GM23248 (cell line): Measurements from ENCODE around the gene CX3CL1.

Experiments used
- EZH2 ChIP-seq: fragments of 200-600 bp; sonication (generic); IDR thresholded peaks from 2 replicates; pipeline ENCODE4 v1.6.1; 2018; ENCODE audit warnings: antibody characterized with exemption, mild to moderate bottlenecking; ENCODE audit not compliant: insufficient read depth, poor library complexity, severe bottlenecking
- EZH2phosphoT487 ChIP-seq: fragments of 200-600 bp; sonication (generic); IDR thresholded peaks from 2 replicates; pipeline ENCODE4 v1.6.1; 2018; ENCODE audit warnings: antibody characterized with exemption, moderate library complexity, mild to moderate bottlenecking, low read depth; ENCODE audit not compliant: insufficient read depth

DNA sequence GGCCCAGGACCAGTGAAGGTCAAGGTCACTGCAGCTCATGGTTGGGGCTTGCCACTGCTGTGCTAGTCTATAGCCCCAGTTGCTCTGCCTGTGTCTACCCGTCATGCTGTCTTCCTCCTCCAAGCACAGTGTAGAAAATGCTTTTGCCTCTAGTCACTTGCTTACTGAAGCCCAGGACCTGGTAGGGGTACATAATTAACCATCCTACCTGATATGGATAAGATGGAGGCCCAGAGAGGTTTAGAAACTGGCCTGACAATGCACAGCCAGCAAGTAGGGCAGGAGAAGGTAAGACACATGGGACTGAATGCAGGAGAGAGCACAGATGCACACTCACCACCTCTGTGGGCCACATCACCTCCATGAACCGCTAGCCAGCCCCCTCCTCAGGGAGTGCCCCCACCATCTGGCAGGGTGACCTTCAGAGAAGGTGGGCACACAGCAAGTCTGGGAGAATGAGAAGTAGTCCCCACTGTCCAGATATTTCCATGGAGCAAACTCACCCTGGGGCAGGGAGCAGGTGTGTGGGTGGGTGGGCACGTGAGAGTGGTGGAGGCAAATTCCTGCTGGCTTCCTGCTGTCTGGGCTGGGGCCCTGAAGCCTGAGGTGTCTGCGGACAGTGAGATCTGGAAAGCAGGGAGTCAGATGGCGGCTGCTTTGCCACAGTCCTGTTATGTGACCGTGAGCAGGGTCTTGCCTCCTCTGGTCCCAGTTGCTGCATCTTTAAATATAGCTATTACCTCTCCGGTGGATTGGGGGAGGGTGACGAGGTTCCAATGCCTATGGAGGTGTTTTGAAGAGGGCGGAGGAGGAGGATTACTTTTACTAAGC, 1.0 kb downstream of the CX3CL1 start:
- TF ChIP-seq EZH2 (no peak), EZH2phosphoT487 (no peak)
